Measurements from ENCODE around the gene FRMD3. TPM values are rescaled to one million over a fixed set of nuclear protein-coding genes. Genes with fewer than 3 reads are reported as not detected.

Gene FRMD3
- total RNA-seq, 1 experiment from 2014 or later = 3.9 TPM

- Histone ChIP-seq H3K9me2 (replicated peaks; ENCODE audit: low read length) (no peaks in the 10 kb centered on the region), H3K27ac (ENCODE audit: low read length) (no peak overlapping the region), H4K20me1 (ENCODE audit: low read length) (no peaks in the 10 kb centered on the region), H2AFZ (ENCODE audit: low read length) (no peak overlapping the region), H3K9ac (ENCODE audit: low read length) (no peak overlapping the region), H3K9me3 (ENCODE audit: low read length) (no peaks in the 10 kb centered on the region), H3F3A (ENCODE audit: low read length, unreplicated experiment) (no peaks in the 10 kb centered on the region), H3K4me2 (ENCODE audit: low read length) (no peak overlapping the region), H3K27me3 (ENCODE audit: low read length) (peaks cover 22% of the 10 kb centered on the region), H3K79me2 (ENCODE audit: low read length) (no peaks in the 10 kb centered on the region), H3K4me3 (ENCODE audit: low read length) (no peak overlapping the region), H3K4me1 (ENCODE audit: insufficient read depth, low read length) (no peaks in the 10 kb centered on the region), H3K36me3 (ENCODE audit: low read depth, low read length) (no peaks in the 10 kb centered on the region)
- TF ChIP-seq CTCF (conservative IDR thresholded peaks at IDR 0.05; ENCODE audit: low read depth, low read length) = no peak
- DNase-seq (no peak), ATAC-seq (no peak)
- ChIA-PET CTCF (no interaction called here), POLR2A (ENCODE audit: unreplicated experiment) (no interaction called here)
- intact Hi-C loops (cut with micrococcal nuclease) = loop anchor here (1.0 to 2.0 kb wide), 2 partner anchors 130 to 345 kb away; no protein-coding TSS in a partner anchor
- no TSS peak for BruUV-seq (replicated peaks)
These were observed 338.4 kb downstream of the FRMD3 start for GRCh38 chr9:83199832-83200231.

- POLR2A ChIA-PET (ENCODE audit: unreplicated experiment) = no interaction called here
- BruUV-seq (replicated peaks) = no TSS peak
- Histone ChIP-seq H3K4me3 (ENCODE audit: low read length) (no peak overlapping the region), H3K4me1 (ENCODE audit: insufficient read depth, low read length) (no peaks in the 10 kb centered on the region), H3K27me3 (ENCODE audit: low read length) (peaks cover 22% of the 10 kb centered on the region), H4K20me1 (ENCODE audit: low read length) (no peaks in the 10 kb centered on the region), H3K27ac (ENCODE audit: low read length) (no peak overlapping the region), H2AFZ (ENCODE audit: low read length) (no peak overlapping the region), H3K79me2 (ENCODE audit: low read length) (no peaks in the 10 kb centered on the region), H3K9me3 (ENCODE audit: low read length) (no peaks in the 10 kb centered on the region), H3K9ac (ENCODE audit: low read length) (no peak overlapping the region), H3K9me2 (replicated peaks; ENCODE audit: low read length) (no peaks in the 10 kb centered on the region), H3K36me3 (ENCODE audit: low read depth, low read length) (no peaks in the 10 kb centered on the region), H3F3A (ENCODE audit: low read length, unreplicated experiment) (no peaks in the 10 kb centered on the region), H3K4me2 (ENCODE audit: low read length) (no peak overlapping the region)
- CTCF ChIA-PET = no interaction called here
- ATAC-seq = peak; percentile 91
- TF ChIP-seq CTCF (conservative IDR thresholded peaks at IDR 0.05; ENCODE audit: low read depth, low read length) = peak; percentile 66
- no peak for TF ChIP-seq EZH2 (IDR thresholded peaks at IDR 0.05; ENCODE audit: low read length, unreplicated experiment)
- peak; percentile 56 for DNase-seq
- intact Hi-C loops (cut with micrococcal nuclease) = loop anchor here (1.0 to 2.0 kb wide), 2 partner anchors 131 to 346 kb away; no protein-coding TSS in a partner anchor
These were observed 339.0 kb downstream of the FRMD3 start for GRCh38 chr9:83199240-83199639.

- Histone ChIP-seq H2AFZ (ENCODE audit: low read length) (no peak overlapping the region), H3K4me2 (ENCODE audit: low read length) (no peak overlapping the region), H3K9me3 (ENCODE audit: low read length) (no peaks in the 10 kb centered on the region), H3F3A (ENCODE audit: low read length, unreplicated experiment) (no peaks in the 10 kb centered on the region), H3K4me3 (ENCODE audit: low read length) (no peak overlapping the region), H3K9ac (ENCODE audit: low read length) (no peak overlapping the region), H3K9me2 (replicated peaks; ENCODE audit: low read length) (no peaks in the 10 kb centered on the region), H3K27me3 (ENCODE audit: low read length) (peaks cover 22% of the 10 kb centered on the region), H4K20me1 (ENCODE audit: low read length) (no peaks in the 10 kb centered on the region), H3K79me2 (ENCODE audit: low read length) (no peaks in the 10 kb centered on the region), H3K36me3 (ENCODE audit: low read depth, low read length) (no peaks in the 10 kb centered on the region), H3K4me1 (ENCODE audit: insufficient read depth, low read length) (no peaks in the 10 kb centered on the region), H3K27ac (ENCODE audit: low read length) (no peak overlapping the region)
- ATAC-seq (no peak), DNase-seq (no peak)
- no peak for TF ChIP-seq EZH2 (IDR thresholded peaks at IDR 0.05; ENCODE audit: low read length, unreplicated experiment)
- no peak for TF ChIP-seq CTCF (conservative IDR thresholded peaks at IDR 0.05; ENCODE audit: low read depth, low read length)
- TF ChIP-seq EZH2phosphoT487 (IDR thresholded peaks at IDR 0.05; ENCODE audit: borderline replicate concordance, low read length) = no peak
- POLR2A ChIA-PET (ENCODE audit: unreplicated experiment) = no interaction called here
- BruUV-seq (replicated peaks) = no TSS peak
- CTCF ChIA-PET = no interaction called here
- intact Hi-C loops (cut with micrococcal nuclease) = loop anchor here (2.0 kb wide), 1 partner anchor 346 kb away; no protein-coding TSS in a partner anchor
These were observed 339.8 kb downstream of the FRMD3 start for GRCh38 chr9:83198371-83198770.
